Ascending aorta (tissue), 2 donors: Measurements from ENCODE around the gene HBP1. TPM values are rescaled to one million over a fixed set of nuclear protein-coding genes. Genes with fewer than 3 reads are reported as not detected.
A peak's percentile ranks its signal among the peaks of the same experiment; 100 is the strongest.

Experiments used
- DNase-seq, 2 donors: peaks; one replicate each; pipeline ENCODE4 v3.0.0-alpha.2; 2019; ENCODE audit warnings: low spot score in 2 of 2
- H3K27ac ChIP-seq, 2 donors: fragments of 200-600 bp; sonication (generic); one replicate each; pipeline ENCODE4 v1.5.1; 2016 to 2017; ENCODE audit warnings: mild to moderate bottlenecking in 1 of 2
- H3K27me3 ChIP-seq: fragments of 200-600 bp; sonication (generic); one replicate; pipeline ENCODE4 v1.5.1; 2017
- H3K36me3 ChIP-seq, 2 donors: fragments of 200-600 bp; sonication (generic); one replicate each; pipeline ENCODE4 v1.5.1; 2016
- H3K4me1 ChIP-seq, 2 donors: fragments of 200-600 bp; sonication (generic); one replicate each; pipeline ENCODE4 v1.5.1; 2016 to 2017; ENCODE audit warnings: mild to moderate bottlenecking in 1 of 2
- H3K4me3 ChIP-seq, 2 donors: fragments of 200-600 bp; sonication (generic); one replicate each; pipeline ENCODE4 v1.5.1; 2016 to 2017; ENCODE audit warnings: mild to moderate bottlenecking in 1 of 2
- H3K9me3 ChIP-seq, 2 donors: fragments of 200-600 bp; sonication (generic); one replicate each; pipeline ENCODE4 v1.5.1; 2016
- CTCF ChIP-seq, 3 experiments: fragments of 200-600 bp in 2 of 3; fragments of 450-650 bp in 1 of 3; sonication (generic) in 2 of 3; IDR thresholded peaks; one replicate each; pipeline ENCODE4 v1.5.1; 2016 to 2019; ENCODE audit warnings: antibody characterized with exemption in 3 of 3, mild to moderate bottlenecking in 1 of 3, moderate library complexity in 1 of 3
- intact Hi-C: fragments of 100-400 bp; cut with DNase I; formaldehyde crosslinking; loops from one replicate; pipeline ENCODE4 v1.15.1; 2023
- total RNA-seq: library from RNA; depleted of rRNA; stranded (reverse); fragments of >200 nt; gene quantifications from one replicate; pipeline ENCODE4 v1.1.0, GENCODE V29; 2016

The HBP1 gene
- total RNA-seq, 1 donor from 2014 or later = 62.2 TPM

GRCh38 chr7:107166736-107167426, 1.9 kb upstream of the HBP1 start:
- Histone ChIP-seq H3K4me3 (peak overlapping the region; percentile 63 to 65), H3K27me3 (no peaks in the 10 kb centered on the region), H3K4me1 (peaks cover 0 to 9% of the 10 kb centered on the region in 2 donors), H3K27ac (peak overlapping the region; percentile 88 to 92), H3K36me3 (no peaks in the 10 kb centered on the region), H3K9me3 (no peaks in the 10 kb centered on the region)
- intact Hi-C loops = loop anchor here (5.0 kb wide), 5 partner anchors 220 to 1645 kb away; partner anchors contain the start of genes ATXN7L1, BCAP29 and PUS7
- DNase-seq = no peak
- TF ChIP-seq CTCF (IDR thresholded peaks at IDR 0.05) = no peak

GRCh38 chr7:107167483-107168232, 1.1 kb upstream of the HBP1 start:
- H3K36me3 ChIP-seq = no peaks in the 10 kb centered on the region
- peak overlapping the region; percentile 63 to 65 for H3K4me3 ChIP-seq
- H3K27ac ChIP-seq = peak overlapping the region; percentile 88 to 92
- no peaks in the 10 kb centered on the region for H3K27me3 ChIP-seq
- intact Hi-C loops = loop anchor here (2.0 to 5.0 kb wide), 8 partner anchors 123 to 1645 kb away; partner anchors contain the start of genes ATXN7L1, BCAP29, CCDC71L and PNPLA8
- peak; percentile 33 to 46 (median 39) for TF ChIP-seq CTCF (IDR thresholded peaks at IDR 0.05)
- H3K4me1 ChIP-seq = peaks cover under 1 to 16% of the 10 kb centered on the region in 2 donors
- DNase-seq = no peak
- no peaks in the 10 kb centered on the region for H3K9me3 ChIP-seq

GRCh38 chr7:107169120-107170050, 582 bp downstream of the HBP1 start:
- Histone ChIP-seq H3K4me1 (peaks cover 2 to 32% of the 10 kb centered on the region in 2 donors), H3K27me3 (no peaks in the 10 kb centered on the region), H3K4me3 (peak overlapping the region; percentile 81 to 94), H3K9me3 (no peaks in the 10 kb centered on the region), H3K27ac (peak overlapping the region; percentile 94 to 100), H3K36me3 (no peaks in the 10 kb centered on the region)
- peak; percentile 86 to 98 for DNase-seq
- intact Hi-C loops = loop anchor here (1.0 to 10.0 kb wide), 10 partner anchors 125 to 1647 kb away; partner anchors contain the start of genes ATXN7L1, BCAP29, CCDC71L and PNPLA8
- TF ChIP-seq CTCF (IDR thresholded peaks at IDR 0.05) = peak in 1 of 3 experiments; percentile 11

- Histone ChIP-seq H3K36me3 (no peaks in the 10 kb centered on the region), H3K27ac (peak overlapping the region; percentile 94 to 100), H3K9me3 (no peaks in the 10 kb centered on the region), H3K4me3 (peak overlapping the region; percentile 81 to 94), H3K4me1 (peaks cover 2 to 33% of the 10 kb centered on the region in 2 donors), H3K27me3 (no peaks in the 10 kb centered on the region)
- intact Hi-C loops = loop anchor here (10.0 kb wide), 1 partner anchor 705 kb away; no protein-coding TSS in a partner anchor
- DNase-seq = no peak
- no peak for TF ChIP-seq CTCF (IDR thresholded peaks at IDR 0.05)
Measured at GRCh38 chr7:107170051-107170915, 1.5 kb downstream of the HBP1 start.
